GM10266 (cell line): Measurements from ENCODE around the gene DPH6.

ENCODE experiments used
- DNase-seq: peaks from one replicate; pipeline ENCODE4 v3.0.0; 2012; ENCODE audit errors: extremely low spot score
- TF ChIP-seq, protein P1 (sequence below): IDR thresholded peaks from 2 replicates; pipeline ENCODE4 v1.5.1; 2012; ENCODE audit warnings: mild to moderate bottlenecking, low read depth; ENCODE audit not compliant: control insufficient read depth, insufficient read depth; ENCODE audit errors: missing control alignments

The DPH6 gene

DNA sequence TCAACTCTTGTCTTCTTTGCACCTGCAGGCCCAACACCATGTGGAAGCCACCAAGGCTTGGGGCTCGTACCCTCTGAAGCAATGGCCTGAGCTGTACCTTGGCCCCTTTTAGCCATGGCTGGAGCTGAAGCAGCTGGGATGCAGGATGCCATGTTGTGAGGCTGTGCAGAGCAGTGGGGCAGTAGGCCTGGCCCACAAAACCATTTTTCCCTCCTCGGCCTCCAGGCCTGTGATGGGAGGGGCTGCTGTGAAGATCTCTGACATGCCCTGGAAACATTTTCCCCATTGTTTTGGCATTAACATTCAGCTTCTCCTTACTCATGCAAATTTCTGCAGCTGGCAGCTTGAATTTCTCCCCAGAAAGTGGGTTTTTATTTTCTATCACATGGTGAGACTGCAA, 58.5 kb downstream of the DPH6 start:
- DNase-seq: no peak
- TF ChIP-seq, protein P1, sequence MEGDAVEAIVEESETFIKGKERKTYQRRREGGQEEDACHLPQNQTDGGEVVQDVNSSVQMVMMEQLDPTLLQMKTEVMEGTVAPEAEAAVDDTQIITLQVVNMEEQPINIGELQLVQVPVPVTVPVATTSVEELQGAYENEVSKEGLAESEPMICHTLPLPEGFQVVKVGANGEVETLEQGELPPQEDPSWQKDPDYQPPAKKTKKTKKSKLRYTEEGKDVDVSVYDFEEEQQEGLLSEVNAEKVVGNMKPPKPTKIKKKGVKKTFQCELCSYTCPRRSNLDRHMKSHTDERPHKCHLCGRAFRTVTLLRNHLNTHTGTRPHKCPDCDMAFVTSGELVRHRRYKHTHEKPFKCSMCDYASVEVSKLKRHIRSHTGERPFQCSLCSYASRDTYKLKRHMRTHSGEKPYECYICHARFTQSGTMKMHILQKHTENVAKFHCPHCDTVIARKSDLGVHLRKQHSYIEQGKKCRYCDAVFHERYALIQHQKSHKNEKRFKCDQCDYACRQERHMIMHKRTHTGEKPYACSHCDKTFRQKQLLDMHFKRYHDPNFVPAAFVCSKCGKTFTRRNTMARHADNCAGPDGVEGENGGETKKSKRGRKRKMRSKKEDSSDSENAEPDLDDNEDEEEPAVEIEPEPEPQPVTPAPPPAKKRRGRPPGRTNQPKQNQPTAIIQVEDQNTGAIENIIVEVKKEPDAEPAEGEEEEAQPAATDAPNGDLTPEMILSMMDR: no peak

DNA sequence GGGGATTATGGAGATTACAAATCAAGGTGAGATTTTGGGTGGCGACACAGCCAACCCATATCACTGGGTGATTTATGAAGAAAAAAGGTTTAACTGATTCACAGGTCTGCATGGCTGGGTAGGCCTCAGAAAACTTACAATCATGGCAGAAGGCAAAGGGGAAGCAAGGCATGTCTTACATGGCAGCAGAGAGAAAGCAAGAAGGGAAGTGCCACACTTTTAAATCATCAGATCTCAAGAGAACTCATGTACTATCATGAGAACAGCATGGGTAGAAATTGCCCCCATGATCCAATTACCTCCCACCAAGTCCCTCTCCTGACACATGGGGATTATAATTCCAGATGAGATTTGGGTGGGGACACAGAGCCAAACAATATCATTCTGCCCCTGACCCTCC, 59.7 kb downstream of the DPH6 start:
- TF ChIP-seq, protein P1: no peak

DNA sequence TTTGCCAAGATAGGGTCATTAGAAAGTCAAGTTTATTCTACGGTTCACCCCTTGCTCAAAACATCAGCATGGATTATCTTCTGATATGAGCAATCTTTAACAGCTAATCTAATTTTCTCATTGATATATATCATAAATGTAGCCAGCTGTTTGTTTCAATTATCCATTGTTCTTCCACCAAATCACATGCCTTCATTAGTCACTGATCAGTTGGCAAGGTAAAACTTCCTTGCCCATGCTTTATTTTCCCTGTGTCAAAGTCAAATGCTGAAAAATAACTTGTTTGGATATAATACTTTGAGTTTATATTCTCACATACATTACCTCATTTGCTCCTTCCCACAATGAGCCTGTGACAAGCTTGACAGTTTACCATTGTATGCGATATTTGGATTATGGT, 60.6 kb downstream of the DPH6 start:
- no peak for DNase-seq
- TF ChIP-seq, protein P1: no peak

More for the DNA sequence above, 59.7 kb downstream of the DPH6 start:
- no peak for DNase-seq

DNA sequence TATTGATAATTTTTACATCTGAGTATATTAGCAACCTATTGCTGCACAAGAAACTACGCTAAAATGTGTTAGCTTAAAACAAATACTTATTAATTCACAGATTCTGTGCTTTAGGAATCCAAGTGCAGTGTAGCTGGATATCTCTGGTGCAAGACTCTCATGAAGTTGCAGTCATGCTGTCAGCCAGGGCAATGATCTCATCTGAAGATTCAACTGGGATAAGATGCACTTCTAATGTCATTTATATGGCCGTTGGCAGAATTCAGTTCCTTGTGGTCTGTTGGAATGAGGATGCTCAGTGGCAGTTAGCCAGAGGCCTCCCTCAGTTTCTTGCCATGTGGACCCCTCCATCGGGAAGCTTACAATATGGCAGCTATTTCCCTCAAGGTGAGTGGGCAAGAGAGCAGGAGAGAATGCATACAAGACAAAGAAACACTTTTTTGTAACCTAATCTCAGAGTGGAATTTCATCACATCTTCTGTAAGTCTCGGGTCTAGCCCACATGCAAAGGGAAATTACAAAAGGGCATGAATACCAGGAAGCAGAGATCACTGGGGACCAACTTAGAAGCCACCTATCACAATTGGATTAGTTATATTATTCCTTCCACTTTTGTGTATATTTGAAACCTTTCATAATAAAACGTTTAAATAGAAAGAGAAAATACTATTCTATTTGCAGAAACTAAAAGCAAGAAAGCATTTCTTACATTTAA, 61.6 kb downstream of the DPH6 start:
- no peak for DNase-seq
- TF ChIP-seq, protein P1: no peak

DNA sequence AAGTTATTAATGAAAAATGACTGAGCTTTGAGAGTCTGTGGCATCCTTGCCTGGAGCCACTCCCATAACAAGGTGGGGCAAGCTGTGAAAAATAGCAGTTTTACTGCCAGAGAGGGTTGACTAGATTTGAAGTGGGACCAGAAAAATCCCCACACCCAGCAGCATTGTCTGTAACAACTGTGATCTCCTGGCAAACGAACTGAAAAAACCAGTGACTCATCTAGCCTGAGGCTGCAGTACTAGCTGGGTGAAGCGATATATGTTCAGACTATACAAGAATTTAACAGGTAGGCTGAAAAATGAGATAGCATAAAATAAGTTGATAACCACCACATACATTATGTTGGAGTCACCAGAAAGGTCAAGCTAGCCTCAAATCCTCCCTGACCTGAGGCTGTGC, 64.0 kb downstream of the DPH6 start:
- DNase-seq: no peak
- TF ChIP-seq, protein P1: no peak

DNA sequence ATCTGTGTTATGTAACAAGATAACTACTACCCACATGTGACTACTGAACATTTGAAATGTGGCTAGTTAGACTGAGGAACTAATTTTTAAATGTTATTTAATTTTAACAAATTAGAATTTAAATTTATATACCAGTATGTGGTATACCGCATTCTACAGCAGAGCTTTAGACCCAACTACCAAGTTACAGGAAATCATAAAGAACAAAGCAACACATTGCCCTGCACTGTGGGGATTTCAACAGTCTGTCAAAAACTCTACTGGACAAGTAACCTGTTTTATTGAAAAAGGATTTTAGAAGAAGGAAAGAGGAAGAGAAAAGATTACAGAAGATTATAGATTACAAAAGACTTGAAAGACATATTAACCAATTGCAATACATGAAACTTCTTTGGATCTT, 64.9 kb downstream of the DPH6 start:
- DNase-seq: no peak
- TF ChIP-seq, protein P1: no peak

DNA sequence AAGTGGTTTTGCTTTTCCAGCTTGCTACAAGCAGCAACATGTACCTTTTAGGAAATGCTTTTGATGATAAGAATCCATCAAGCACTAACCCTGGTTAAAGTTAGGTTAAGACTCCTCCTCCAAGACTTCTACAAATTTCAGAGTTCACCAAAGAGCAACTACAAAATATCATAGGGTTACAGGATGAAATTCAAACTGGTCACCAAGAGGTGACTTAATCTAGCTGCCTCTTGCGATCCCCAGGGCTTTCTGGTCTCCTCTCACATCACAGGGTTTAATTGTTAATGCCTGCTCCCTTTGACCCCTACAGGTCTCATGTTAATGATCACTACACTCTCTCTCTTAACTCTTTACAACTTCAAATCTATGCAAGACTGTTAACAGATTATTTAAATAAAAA, 66.5 kb downstream of the DPH6 start:
- TF ChIP-seq, protein P1: no peak
- DNase-seq: no peak
